IPS-20b (cell line): ENCODE measurements around the gene KHDC4.

Source experiments
- H3K27ac ChIP-seq: one replicate; pipeline ENCODE4 v1.5.1; 2013; ENCODE audit warnings: low read length
- H3K27me3 ChIP-seq: 2 replicates; pipeline ENCODE4 v1.6.1; 2013; ENCODE audit warnings: mild to moderate bottlenecking, low read length, inconsistent platforms; ENCODE audit not compliant: insufficient read depth
- H3K36me3 ChIP-seq: 2 replicates; pipeline ENCODE4 v1.6.1; 2013; ENCODE audit warnings: low read depth, mild to moderate bottlenecking, inconsistent platforms, low read length, moderate library complexity; ENCODE audit not compliant: insufficient read depth
- H3K4me1 ChIP-seq: 2 replicates; pipeline ENCODE4 v1.6.1; 2013; ENCODE audit warnings: mild to moderate bottlenecking, control low read depth, inconsistent platforms, low read length, moderate library complexity; ENCODE audit not compliant: insufficient read depth
- H3K4me3 ChIP-seq: 2 replicates; pipeline ENCODE4 v1.5.1; 2013; ENCODE audit warnings: mild to moderate bottlenecking, low read length, inconsistent platforms
- H3K9ac ChIP-seq: 2 replicates; pipeline ENCODE4 v1.6.1; 2013; ENCODE audit warnings: low read depth, mild to moderate bottlenecking, inconsistent platforms, low read length, moderate library complexity
- H3K9me3 ChIP-seq: 2 replicates; pipeline ENCODE4 v1.6.1; 2013; ENCODE audit warnings: mild to moderate bottlenecking, low read depth, low read length, inconsistent platforms; ENCODE audit not compliant: insufficient read depth

KHDC4 gene

DNA sequence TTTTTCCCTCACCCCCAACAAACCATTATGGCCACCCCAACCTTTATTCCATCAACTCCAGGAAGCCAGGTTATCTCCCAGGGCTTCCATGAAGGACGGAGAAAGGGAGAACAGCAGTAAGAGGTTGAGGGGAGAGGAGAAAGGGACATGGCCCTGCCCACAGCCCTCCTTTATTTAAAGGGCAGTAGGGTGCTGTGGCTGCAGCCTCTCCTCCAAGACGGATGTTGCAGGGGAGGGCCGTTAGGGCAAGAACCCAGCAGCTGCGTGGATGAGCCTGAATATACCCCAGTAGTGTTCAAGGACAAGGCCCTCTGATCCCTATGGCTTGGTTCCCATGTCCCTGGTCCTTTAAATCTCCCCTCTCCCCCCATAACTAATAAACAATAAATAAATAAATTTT, 13.1 kb upstream of the KHDC4 start:
- H3K27me3 ChIP-seq: no peaks in the 10 kb centered on the region
- no peak overlapping the region for H3K4me3 ChIP-seq
- no peak overlapping the region for H3K9ac ChIP-seq
- peaks cover 60% of the 10 kb centered on the region for H3K36me3 ChIP-seq
- H3K27ac ChIP-seq: no peak overlapping the region
- H3K4me1 ChIP-seq: peaks cover 10% of the 10 kb centered on the region
- no peaks in the 10 kb centered on the region for H3K9me3 ChIP-seq

GRCh38 chr1:155946633-155947219, 12.5 kb upstream of the KHDC4 start:
- no peak overlapping the region for H3K27ac ChIP-seq
- no peak overlapping the region for H3K4me3 ChIP-seq
- no peaks in the 10 kb centered on the region for H3K9me3 ChIP-seq
- H3K4me1 ChIP-seq: peaks cover 10% of the 10 kb centered on the region
- H3K36me3 ChIP-seq: peaks cover 54% of the 10 kb centered on the region
- H3K27me3 ChIP-seq: no peaks in the 10 kb centered on the region
- 0 out of 2 replicates have a peak overlapping the region, but pooled peaks have one; percentile 4 for H3K9ac ChIP-seq

GRCh38 chr1:155944444-155944799, 10.2 kb upstream of the KHDC4 start:
- no peak overlapping the region for H3K4me3 ChIP-seq
- no peaks in the 10 kb centered on the region for H3K27me3 ChIP-seq
- no peak overlapping the region for H3K27ac ChIP-seq
- H3K4me1 ChIP-seq: peaks cover 16% of the 10 kb centered on the region
- H3K9ac ChIP-seq: no peak overlapping the region
- H3K9me3 ChIP-seq: no peaks in the 10 kb centered on the region
- peaks cover 33% of the 10 kb centered on the region for H3K36me3 ChIP-seq

DNA sequence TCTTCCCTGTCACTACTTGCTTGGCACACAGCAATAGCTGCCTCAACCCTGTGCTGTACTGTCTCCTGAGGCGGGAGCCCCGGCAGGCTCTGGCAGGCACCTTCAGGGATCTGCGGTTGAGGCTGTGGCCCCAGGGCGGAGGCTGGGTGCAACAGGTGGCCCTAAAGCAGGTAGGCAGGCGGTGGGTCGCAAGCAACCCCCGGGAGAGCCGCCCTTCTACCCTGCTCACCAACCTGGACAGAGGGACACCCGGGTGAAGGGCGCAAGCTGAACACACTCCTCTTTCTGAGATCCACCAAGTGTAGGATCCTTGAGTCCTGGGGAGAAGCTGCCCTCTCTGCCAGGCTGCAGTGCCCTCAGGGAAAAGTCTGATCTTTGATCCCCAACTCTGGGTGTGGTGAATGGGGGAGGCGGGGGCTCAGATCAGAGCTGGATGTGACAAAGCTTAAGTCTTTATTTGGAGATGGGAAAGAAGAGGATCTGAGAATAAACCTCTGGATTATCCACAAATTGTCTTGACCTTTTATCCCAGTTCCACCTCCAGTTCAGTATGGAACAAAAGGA, 8.4 kb upstream of the KHDC4 start:
- Histone ChIP-seq H3K4me1 (peaks cover 16% of the 10 kb centered on the region), H3K27ac (no peak overlapping the region), H3K4me3 (no peak overlapping the region), H3K27me3 (no peaks in the 10 kb centered on the region), H3K9me3 (no peaks in the 10 kb centered on the region), H3K9ac (no peak overlapping the region), H3K36me3 (peaks cover 18% of the 10 kb centered on the region)

DNA sequence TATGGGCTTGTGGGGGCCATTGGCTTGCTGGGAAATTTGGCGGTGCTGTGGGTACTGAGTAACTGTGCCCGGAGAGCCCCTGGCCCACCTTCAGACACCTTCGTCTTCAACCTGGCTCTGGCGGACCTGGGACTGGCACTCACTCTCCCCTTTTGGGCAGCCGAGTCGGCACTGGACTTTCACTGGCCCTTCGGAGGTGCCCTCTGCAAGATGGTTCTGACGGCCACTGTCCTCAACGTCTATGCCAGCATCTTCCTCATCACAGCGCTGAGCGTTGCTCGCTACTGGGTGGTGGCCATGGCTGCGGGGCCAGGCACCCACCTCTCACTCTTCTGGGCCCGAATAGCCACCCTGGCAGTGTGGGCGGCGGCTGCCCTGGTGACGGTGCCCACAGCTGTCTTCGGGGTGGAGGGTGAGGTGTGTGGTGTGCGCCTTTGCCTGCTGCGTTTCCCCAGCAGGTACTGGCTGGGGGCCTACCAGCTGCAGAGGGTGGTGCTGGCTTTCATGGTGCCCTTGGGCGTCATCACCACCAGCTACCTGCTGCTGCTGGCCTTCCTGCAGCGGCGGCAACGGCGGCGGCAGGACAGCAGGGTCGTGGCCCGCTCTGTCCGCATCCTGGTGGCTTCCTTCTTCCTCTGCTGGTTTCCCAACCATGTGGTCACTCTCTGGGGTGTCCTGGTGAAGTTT, 7.8 kb upstream of the KHDC4 start:
- Histone ChIP-seq H3K9ac (no peak overlapping the region), H3K36me3 (peaks cover 11% of the 10 kb centered on the region), H3K4me3 (no peak overlapping the region), H3K27ac (no peak overlapping the region), H3K9me3 (no peaks in the 10 kb centered on the region), H3K4me1 (peaks cover 16% of the 10 kb centered on the region), H3K27me3 (no peaks in the 10 kb centered on the region)

- no peaks in the 10 kb centered on the region for H3K27me3 ChIP-seq
- peaks cover 10% of the 10 kb centered on the region for H3K4me1 ChIP-seq
- H3K9me3 ChIP-seq: no peaks in the 10 kb centered on the region
- no peak within 1 kb of the TSS for H3K27ac ChIP-seq
- H3K36me3 ChIP-seq: peaks cover 3% of the 10 kb centered on the region
- 0 out of 2 replicates have a peak within 1 kb of the TSS, but pooled peaks have one; percentile 7 for H3K9ac ChIP-seq
- H3K4me3 ChIP-seq: no peak within 1 kb of the TSS
These were observed 7.0 kb upstream of the KHDC4 start, which contains the start of gene RXFP4 for GRCh38 chr1:155940993-155941844. Gene RXFP4 (plus strand): TSS chr1:155941638. CDS start chr1:155941710, 72 bp downstream.

GRCh38 chr1:155940482-155940992, 6.3 kb upstream of the KHDC4 start:
- Histone ChIP-seq H3K27me3 (no peaks in the 10 kb centered on the region), H3K4me3 (no peak overlapping the region), H3K4me1 (peaks cover 6% of the 10 kb centered on the region; the same call in 1 of the 2 replicates), H3K9ac (0 out of 2 replicates have a peak overlapping the region, but pooled peaks have one; percentile 7), H3K36me3 (no peaks in the 10 kb centered on the region; the same call in 1 of the 2 replicates), H3K27ac (no peak overlapping the region), H3K9me3 (no peaks in the 10 kb centered on the region)

DNA sequence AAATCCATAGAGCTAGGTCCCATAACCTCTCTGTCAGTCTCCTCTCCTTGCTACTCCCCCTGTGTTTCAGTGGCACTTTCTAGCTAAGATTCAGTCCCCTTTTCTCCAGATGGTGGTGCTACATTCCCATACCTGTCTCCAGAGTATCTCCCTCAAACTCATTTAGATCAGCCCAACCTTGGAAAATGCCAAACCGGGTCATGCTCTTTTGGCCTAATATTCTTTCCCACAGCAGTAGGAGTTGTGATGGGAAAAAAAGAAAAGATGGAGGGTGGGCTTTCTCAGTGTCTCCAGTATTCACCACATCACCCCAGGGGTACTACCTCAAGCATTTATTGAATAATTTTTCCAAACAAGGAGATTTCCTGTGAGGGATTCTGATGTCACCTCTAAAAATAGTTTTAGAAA, 4.0 kb upstream of the KHDC4 start:
- no peak overlapping the region for H3K27ac ChIP-seq
- no peaks in the 10 kb centered on the region for H3K27me3 ChIP-seq
- no peaks in the 10 kb centered on the region for H3K9me3 ChIP-seq
- peaks cover 5% of the 10 kb centered on the region; the same call in 1 of the 2 replicates for H3K36me3 ChIP-seq
- H3K4me3 ChIP-seq: no peak overlapping the region
- H3K9ac ChIP-seq: no peak overlapping the region
- 0 out of 2 replicates have a peak, but pooled peaks cover 6% of the 10 kb centered on the region for H3K4me1 ChIP-seq

DNA sequence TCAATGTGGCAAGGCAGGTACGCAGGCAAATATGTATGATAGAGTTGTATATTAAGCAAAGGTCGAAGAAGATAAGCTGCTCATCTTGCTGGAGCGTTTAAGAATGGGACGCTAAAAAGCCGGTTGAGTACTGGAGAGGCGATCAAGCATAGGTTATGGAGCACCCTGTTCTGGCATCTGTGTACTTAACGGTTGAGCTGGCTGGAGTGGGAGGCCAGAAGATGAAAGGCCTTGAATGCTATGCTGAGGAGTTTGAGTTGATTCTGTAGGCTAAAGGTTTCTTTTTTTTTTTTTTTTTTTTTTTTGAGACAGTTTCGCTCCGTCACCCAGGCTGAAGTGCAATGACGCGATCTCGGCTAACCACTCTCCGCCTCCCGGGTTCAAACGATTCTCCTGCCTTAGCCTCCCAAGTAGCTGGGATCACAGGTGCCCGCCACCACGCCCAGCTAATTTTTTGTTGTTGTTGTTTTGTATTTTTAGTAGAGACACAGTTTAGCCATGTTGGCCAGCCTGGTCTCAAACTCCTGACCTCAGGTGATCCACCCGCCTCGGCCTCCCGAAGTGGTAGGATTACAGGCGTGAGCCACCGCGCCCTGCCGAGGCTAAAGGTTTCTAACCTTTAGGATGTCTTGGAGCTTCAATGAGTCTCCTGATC, 850 bp upstream of the KHDC4 start:
- Histone ChIP-seq H3K9ac (peak overlapping the region; percentile 96), H3K27me3 (no peaks in the 10 kb centered on the region), H3K9me3 (no peaks in the 10 kb centered on the region), H3K4me1 (peaks cover 5% of the 10 kb centered on the region; the same call in 1 of the 2 replicates), H3K4me3 (peak overlapping the region; percentile 81), H3K27ac (peak overlapping the region; percentile 99), H3K36me3 (peaks cover 37% of the 10 kb centered on the region)

DNA sequence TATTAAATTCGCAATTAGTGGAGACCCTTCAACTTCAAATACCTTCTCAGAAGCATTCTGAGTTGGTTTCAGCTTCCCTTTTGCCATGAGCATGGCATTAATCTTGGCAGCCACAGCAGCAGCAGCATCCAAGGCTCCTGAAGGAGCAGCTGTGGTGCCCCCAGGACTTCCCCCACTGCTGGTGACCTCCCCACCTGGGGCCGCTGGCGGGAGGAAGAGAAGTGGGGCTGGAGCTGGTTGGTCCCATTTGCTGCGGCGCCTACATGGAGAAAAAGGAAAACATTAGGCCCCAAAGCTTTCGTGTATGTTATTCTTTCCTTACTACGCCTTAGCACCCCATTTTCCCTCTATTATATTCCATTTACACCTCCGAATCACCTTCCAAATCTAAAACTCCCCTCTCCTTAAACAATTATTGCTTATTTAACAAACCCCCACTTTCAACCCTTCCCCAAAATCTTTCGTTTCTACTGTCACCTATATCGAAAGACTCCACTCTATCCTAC, 569 bp downstream of the KHDC4 start:
- no peaks in the 10 kb centered on the region for H3K9me3 ChIP-seq
- peaks cover 51% of the 10 kb centered on the region for H3K36me3 ChIP-seq
- peaks cover 5% of the 10 kb centered on the region; the same call in 1 of the 2 replicates for H3K4me1 ChIP-seq
- H3K27ac ChIP-seq: peak overlapping the region; percentile 99
- H3K9ac ChIP-seq: peak overlapping the region; percentile 96
- peak overlapping the region; percentile 81 for H3K4me3 ChIP-seq
- no peaks in the 10 kb centered on the region for H3K27me3 ChIP-seq
